ENCODE measurements around the gene RASAL3.

DNA sequence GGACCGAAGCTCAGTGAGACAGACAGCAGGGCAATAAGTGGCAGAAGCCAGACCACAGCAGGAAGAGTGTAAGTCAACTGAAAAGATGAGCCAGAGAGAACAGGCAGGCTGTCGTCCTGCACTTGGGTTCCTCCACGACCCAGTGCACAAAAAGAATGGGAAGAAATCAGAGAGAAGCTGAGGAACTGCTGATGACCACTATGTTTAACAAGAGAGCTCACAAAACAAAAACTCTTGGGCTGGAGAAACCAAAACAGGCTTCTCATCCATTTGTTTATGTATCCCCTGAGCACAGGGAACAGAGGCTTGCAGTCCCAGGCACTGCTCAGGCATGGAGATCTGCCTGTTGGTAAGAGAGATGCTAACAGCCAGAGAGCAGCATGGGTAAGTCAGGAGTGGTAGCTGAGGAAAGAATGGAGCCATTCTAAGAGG, 59.5 kb downstream of the RASAL3 start:
- TF ChIP-seq, protein P1, sequence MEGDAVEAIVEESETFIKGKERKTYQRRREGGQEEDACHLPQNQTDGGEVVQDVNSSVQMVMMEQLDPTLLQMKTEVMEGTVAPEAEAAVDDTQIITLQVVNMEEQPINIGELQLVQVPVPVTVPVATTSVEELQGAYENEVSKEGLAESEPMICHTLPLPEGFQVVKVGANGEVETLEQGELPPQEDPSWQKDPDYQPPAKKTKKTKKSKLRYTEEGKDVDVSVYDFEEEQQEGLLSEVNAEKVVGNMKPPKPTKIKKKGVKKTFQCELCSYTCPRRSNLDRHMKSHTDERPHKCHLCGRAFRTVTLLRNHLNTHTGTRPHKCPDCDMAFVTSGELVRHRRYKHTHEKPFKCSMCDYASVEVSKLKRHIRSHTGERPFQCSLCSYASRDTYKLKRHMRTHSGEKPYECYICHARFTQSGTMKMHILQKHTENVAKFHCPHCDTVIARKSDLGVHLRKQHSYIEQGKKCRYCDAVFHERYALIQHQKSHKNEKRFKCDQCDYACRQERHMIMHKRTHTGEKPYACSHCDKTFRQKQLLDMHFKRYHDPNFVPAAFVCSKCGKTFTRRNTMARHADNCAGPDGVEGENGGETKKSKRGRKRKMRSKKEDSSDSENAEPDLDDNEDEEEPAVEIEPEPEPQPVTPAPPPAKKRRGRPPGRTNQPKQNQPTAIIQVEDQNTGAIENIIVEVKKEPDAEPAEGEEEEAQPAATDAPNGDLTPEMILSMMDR (IDR thresholded peaks at IDR 0.05) = no peak
- no peak for TF ChIP-seq POLR2A (IDR thresholded peaks at IDR 0.05)

Data from heart left ventricle (tissue), 13 donors.